Ureter (tissue), 1 donor: ENCODE measurements around the gene TXK. TPM values are rescaled to one million over a fixed set of nuclear protein-coding genes. Genes with fewer than 3 reads are reported as not detected.
A peak's percentile ranks its signal among the peaks of the same experiment; 100 is the strongest.

ENCODE experiments used
- DNase-seq: peaks from one replicate; pipeline ENCODE4 v3.0.0-alpha.2; 2020; ENCODE audit warnings: low spot score
- total RNA-seq: library from RNA; stranded (reverse); gene quantifications from one replicate; pipeline ENCODE4 v1.2.4, GENCODE V29; 2023
- donor health status: DM: yes; HTN: yes; CAD: no.

TXK gene
- total RNA-seq, 1 donor from 2014 or later, result 7.8 TPM

DNA sequence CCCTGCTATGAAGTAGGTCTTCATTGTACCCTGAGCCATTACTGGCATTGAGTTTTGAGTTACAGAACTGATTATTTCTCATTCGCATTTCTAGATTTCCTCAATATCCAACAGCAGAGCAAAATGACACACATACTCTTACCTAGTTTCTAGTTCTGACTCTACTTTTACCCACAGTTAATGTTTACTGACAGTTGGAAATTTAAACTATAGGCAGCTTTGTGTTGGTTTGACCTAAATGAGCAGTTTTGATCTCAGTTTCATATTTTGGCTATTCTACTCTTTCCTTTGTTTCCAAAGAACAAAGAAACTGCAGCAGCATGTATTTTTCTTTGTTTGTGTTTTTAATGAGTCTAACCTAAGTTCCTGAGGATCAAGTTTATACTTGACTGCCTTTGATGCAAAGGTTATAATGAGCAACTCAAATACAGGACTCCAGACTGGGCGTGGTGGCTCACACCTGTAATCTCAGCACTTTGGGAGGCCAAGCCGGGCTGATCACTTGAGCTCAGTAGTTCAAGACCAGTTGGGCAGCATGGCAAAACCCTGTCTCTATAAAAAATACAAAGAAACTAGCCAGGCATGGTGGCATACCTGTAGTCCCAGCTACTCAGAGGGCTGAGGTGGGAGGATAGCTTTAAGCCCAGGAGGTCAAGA lies 30.4 kb downstream of the TXK start:
- DNase-seq, result no peak

DNA sequence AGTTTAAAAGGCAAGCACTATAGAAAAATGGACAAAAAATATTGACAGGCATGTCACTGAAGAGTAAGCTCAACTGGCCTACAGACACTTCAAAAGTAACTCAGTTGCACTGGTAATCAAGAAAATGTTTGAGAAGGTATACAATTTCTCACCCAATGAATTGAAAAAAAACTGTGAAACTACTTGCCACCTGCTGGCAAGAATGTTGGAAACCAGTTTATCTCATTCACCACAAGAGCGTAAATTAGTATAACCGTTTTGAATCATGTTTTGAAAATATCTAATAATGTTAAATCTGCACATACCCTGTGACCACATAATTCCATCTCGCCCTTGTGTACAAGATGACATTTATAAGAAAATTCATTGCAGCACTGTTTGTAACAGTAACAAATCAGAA lies 31.7 kb downstream of the TXK start:
- DNase-seq, result no peak

- no peak for DNase-seq
Measured at GRCh38 chr4:48100256-48100655, 33.8 kb downstream of the TXK start.

DNA sequence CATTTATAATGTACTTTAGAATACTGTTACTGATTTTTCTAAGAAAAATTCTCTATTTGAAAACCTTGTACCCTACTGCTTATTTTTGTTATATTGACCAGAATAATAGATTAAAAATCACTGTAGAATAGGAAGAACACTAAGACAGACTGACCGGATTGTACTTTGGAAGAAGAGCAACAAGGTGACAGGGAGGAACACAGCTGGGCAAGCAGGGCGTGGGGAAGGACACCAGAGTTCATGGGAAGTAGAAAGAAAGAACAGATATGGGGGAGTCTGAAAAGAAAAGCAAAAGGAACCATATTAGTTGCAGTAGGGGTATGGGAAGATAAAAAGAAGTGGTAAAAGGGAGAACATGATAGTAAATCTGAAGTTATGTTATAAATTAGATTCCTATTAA lies 38.6 kb downstream of the TXK start:
- no peak for DNase-seq

DNA sequence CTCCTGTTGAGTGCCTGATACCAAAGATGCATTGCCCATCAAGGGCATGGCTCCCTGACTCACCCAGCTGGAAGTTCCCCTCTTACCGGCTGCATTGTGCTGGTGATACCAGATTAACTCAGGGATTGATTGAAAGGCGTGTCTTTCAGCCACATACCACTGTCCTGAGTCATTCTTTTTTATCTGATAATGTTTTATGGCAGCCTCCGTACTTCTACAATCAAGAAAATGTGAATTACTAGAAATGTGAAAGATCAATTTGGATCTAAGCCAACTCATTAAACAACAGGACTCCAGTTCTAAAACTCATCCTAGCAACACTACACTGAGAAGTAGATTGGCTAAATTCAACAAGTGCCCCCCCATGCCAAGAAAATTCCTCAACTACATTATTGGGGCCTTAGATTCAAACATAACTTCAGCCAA lies 40.0 kb downstream of the TXK start:
- peak; percentile 51 for DNase-seq

DNA sequence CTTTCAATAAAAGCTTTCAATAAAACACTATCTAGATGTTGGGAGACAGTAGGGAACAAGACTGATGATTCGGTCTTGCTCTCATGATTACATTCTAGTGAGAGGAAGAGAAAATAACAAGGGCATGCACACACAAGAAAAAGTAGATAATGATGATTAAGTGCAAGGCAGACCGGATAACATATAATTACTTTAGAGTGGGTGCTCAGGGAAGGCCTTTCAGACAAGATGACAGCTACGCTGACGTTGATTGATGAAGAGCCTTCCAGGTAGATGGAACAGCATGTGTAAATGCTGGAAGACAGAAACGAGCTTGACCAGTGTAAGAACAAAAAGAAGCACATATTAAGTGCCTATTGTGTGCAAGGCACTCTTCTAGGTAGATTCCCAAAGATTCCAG lies 43.4 kb downstream of the TXK start:
- DNase-seq, result no peak

GRCh38 chr4:48085821-48086589 lies 48.0 kb downstream of the TXK start:
- no peak for DNase-seq

DNA sequence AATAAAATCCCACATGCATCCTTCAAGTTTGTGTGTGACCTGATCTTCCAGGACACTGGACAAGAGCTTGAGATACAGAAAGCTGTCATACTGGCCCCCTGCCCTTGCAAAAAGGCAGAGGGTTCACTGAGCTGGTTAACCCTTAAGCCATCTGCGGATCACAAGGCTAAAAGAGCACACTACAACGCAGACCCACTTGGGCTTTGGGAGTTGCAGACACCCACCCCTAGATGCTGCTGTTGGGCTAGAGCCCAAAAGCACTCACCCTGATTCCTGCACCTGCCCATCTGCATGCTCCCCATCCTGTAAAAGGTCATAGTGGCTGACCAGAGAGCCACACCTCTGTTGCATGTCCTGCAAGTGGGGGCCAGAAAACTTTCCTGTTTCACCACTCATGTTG lies 51.1 kb downstream of the TXK start:
- DNase-seq, result no peak

GRCh38 chr4:48081196-48081595 lies 52.9 kb downstream of the TXK start:
- no peak for DNase-seq

- DNase-seq, result no peak
Measured at GRCh38 chr4:48079972-48080391, 54.1 kb downstream of the TXK start.

GRCh38 chr4:48078862-48079655 lies 55.0 kb downstream of the TXK start:
- no peak for DNase-seq

DNA sequence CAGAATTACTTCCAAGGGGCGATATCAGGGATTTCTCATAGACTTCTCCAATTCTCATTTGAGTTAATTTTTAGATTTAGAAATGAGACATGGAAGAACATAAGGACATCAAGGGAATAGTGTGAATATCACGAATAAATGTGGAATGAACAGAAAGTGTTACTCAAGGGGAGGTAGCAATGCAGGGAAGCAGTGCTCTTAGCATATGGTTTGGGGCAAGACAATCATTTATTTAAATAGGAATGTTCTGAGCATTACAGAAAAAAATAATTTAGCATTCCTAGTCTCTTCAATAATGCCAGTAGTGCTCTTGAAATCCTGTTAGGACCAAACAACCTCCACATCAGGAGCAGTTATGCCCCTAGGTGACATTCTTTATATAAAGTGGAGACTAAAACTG lies 55.6 kb downstream of the TXK start:
- DNase-seq, result no peak

GRCh38 chr4:48074657-48075056 lies 59.4 kb downstream of the TXK start:
- DNase-seq, result no peak

DNA sequence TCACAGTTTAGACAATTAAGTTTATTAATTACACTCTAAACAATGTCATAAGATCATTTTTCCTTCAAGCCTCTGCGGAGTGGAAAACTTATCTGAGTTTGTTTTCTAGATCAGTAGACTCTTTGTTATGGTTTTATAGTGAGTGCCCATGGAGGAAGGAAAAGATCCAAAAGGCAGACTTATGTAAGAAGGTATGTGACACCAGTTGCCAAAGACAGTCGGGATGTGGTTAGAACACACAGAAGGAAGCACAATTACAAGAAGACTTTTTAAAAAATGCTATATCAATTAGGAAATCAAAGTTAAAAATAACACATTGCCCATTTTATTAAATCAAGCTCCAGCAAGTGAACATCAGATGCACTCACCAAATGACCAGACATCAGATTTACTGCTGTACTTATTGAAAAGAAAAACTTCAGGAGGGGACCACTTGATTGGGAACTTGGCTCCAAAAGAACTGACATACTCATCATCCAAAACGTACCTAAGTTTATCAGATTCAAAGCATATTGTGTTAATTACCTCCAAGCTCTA lies 60.4 kb downstream of the TXK start:
- no peak for DNase-seq

- DNase-seq, result no peak
Measured at GRCh38 chr4:48071191-48071590, 62.9 kb downstream of the TXK start.

DNA sequence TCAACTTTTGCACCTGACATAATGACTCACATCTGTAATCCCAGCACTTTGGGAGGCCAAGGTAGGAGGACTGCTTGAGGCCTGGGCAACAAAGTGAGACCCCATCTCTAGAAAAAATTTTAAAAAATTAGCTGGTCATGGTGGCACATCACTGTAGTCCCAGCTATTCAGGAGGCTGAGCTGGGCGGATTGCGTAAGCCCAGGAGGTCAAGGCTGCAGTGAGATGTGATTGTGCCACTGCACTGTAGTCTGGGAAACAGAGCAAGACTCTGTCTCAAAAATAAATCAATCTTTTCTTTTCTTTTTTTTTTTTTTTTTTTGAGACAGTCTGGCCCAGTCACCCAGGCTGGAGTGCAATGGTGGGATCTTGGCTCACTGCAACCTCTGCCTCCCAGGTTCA lies 65.0 kb downstream of the TXK start:
- no peak for DNase-seq

DNA sequence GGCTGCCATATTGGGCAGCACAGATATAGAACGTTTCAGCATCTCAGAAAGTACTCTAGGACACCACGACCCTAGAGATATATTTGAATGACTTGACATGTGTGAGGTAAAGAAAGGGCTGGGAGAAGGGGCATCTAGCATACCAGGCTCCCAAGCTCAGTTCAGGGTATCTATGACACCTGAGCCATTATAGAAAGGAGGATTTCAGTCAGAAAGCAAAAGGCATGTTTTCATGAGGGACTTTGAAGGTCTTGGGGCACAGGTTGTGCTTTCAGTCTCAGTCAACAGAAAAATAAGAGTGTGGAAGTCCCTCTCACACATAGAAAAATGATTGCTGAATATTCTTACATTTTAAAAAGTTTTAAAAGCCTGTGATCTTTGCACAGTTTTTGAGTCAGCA lies 65.9 kb downstream of the TXK start:
- DNase-seq, result no peak

DNA sequence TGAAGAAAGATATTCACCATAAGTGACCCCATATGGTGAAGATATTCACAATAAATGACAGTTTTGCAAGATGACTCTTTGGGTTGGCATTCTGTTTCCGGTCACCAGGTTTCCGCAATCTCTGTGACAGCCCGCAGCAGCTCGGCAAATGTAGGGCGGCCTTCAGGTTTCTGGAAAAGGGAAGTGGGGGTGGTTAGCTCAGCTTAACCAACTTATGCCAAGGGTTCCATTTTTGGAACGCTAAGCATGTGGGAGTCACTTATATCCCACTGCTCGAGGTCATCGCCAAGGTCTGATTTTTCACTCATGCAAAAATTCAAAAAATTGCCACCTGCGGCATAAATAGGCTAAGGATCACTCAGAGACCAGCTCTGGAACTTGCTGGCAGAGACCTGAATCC lies 66.5 kb downstream of the TXK start:
- DNase-seq, result no peak

DNA sequence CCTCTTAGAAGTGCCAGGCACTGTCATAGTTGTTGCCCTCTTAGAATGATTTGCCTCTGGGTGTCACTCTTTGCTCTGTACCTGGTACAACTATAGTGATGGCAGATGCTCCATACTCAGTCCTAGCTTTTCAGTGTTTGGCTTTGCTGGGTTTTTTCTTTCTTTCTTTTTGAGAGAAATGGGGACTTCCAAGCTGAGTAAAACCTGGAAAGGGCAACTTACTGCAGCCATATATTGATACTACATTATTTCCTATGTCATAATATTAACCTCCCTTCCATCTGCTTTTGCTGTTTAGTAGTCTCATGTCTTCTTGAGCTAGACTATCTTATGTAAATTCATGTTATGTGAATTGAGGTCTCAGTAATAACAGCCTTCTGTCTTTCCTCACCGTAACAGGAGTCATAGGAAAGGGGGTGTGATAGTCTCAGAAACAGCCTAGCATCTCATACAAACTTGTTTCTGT lies 68.4 kb downstream of the TXK start:
- DNase-seq, result no peak

- no peak for DNase-seq
Measured at GRCh38 chr4:48064349-48064748, 69.7 kb downstream of the TXK start.

DNA sequence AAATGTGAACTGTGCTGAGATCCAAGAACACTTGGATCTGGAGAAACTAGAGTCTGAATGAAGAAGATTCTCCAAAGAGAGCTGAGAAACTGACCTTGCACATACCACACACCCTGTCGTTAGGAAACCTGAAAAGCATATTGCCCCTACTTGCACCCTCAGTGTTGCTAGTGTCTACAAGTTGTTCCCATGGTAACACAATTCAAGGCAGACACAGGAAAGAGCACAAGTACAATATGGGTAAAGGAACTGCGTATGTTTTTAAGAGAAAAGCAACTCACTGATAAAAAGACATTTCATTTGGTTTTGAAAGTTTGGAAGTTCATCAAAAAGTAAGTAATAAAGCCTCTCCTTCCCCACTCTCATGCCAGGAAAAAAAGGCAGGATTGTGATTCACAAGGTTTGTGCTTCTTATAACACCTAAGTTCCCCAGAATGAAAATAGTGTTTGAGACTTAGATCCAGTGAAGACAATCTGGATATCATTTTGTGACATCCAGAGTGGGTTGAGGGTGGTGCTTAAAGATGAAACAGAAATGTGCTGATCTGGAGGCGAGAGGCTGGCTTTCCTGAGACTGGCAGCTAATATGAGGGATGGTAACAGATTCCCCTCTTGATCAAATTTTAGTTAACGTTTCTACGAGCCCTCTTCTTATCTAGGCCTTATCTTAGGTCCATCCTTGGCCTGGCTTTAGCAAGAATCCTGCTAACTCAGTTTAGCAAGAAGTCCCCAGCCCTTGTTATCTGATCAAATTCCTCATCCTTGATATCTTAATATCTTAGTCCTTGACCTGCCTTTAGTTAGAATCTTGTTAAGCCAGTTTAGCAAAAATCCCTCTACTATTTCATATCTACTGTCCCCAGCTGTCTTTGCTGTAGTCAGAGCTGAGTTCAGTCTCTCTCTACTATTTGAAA lies 75.2 kb downstream of the TXK start:
- no peak for DNase-seq
